HG03558 (cell line): ENCODE results near the gene MND1.

ENCODE experiments used
- ATAC-seq: cut with Tn5 transposase; IDR thresholded peaks from one replicate; pipeline ENCODE4 v1.9.1; 2021; ENCODE audit warnings: moderate number of reproducible peaks; ENCODE audit not compliant: unreplicated experiment; ENCODE audit errors: extremely low read depth

MND1 gene

DNA sequence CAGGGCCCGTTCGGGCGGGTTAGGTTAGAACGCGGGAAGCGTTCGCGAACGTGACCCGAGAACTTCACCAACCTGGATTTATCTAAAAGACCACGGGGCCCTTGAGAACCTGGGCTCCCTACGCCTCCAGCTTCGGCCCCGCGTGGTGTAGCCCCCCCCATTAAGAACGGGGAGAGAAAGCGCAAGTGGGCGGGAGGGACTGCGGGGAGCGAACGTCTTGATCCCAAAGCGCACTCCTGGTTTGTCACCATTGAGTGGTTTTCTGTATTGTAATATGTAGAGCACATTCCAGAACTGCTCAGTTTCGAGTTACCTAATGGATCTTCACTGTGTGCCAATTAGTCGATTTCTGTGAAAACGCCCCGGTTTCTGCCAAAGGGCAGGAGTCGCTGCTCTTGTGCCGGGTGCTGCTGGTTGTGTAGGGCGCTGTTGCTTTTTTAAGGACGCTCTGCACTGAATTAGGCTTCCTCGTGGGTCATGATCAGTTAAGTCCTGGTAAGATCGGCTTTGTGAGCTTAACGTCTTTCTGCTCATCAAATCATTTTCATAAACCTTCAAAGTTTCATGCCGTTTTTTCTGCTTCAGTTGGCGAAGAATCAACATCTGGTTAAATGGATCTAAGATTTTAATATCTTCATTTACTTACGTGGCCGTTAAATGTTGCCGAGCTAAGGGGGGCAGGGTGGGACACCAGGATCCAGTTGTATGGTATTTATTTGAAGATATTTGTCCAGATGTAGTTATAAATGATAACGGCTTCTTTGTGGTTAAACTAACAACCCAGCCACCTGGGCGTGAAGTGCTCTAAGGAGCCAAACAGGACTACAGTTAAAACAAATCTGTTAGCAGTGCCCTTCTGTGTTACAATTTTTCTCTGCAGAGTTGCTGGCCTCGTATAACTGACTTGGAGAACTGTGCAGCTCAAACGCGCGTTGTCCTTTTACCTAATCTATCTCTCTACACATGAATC lies 809 bp downstream of the MND1 start:
- peak; percentile 16 for ATAC-seq

DNA sequence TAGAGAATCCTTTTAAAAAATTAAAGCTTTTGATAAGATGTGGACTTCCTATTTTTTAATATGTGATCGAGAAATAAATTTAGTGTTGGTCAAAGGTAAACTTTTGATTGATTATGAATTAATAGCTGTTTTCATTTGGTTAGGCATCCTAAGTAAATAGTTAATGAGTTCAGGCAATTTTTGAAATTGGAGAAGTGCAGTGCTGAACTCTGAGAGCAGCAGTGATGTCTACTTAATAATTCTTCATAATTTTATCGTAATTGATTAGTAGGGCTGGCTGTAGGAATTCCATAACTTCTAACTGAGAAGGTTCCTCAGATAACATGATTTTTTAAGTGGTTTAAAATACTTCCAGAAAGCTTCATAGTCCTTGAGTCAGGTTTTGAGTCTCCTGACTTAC lies 1.5 kb downstream of the MND1 start:
- ATAC-seq = no peak

DNA sequence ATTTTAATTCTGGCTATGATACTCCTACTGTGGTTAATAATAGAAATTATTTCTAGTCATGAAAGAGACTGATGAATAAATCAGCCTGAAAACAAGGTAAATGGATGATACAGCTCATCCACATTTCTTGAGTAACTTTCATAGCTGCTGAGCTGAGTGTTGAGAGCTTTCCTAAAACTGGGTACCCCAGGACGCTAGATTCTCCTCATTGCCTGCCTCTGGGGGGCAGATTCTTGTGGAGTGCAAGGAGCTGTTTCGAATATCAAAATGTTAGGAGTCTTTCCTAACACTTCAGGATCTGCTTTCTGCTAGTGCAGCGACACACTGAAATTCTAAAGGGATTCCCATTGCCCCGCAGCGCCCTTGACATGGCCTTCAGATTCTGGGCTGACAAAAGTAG lies 2.1 kb downstream of the MND1 start:
- ATAC-seq = no peak

GRCh38 chr4:153347117-153347516 lies 2.6 kb downstream of the MND1 start:
- no peak for ATAC-seq

GRCh38 chr4:153348006-153348405 lies 3.5 kb downstream of the MND1 start:
- ATAC-seq = no peak

DNA sequence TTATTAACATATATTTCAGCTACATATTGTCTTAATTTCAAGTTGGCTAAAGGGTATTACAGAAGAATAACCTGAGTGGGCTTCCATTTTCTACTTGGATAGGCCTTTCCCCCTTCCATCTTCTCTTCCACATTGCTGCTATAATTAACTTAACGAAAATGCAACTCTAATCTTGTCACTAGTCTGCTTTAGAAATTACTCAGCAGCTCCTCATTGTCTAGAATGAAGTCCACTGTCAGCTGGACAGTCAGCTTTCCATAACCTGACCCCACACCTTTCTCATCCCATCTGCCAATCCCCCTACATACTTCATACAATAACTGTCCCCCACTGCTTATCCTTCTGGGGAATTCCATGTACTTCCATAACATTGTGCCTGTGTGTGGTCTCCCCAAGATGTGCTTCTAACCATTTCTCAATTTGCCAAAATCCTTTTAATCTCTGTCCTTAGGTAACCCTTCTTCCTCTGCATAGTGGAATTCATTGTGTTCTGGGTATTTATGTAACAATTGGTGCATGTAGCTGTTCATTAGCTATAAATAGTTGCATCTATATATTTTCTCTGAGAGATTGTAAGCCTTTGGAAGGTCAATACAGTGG lies 4.8 kb downstream of the MND1 start:
- no peak for ATAC-seq

DNA sequence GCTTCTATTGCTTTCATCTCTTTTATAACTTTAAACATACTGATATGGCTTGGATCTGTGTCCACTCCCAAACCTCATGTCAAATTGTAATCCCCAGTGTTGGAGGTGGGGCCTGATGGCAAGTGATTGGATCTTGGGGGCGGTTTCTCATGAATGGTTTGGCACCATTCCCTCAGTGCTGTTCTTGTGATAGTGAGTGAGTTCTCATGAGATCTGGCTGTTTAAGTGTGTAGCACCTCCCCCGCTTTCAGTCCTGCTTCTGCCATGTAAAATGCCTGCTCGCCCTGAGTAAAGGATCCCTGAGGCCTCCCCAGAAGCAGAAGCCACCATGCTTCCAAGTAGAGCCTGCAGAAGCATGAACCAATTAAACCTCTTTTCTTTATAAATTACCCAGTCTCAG lies 17.7 kb downstream of the MND1 start:
- ATAC-seq = no peak

GRCh38 chr4:153364061-153364460 lies 19.6 kb downstream of the MND1 start:
- no peak for ATAC-seq

DNA sequence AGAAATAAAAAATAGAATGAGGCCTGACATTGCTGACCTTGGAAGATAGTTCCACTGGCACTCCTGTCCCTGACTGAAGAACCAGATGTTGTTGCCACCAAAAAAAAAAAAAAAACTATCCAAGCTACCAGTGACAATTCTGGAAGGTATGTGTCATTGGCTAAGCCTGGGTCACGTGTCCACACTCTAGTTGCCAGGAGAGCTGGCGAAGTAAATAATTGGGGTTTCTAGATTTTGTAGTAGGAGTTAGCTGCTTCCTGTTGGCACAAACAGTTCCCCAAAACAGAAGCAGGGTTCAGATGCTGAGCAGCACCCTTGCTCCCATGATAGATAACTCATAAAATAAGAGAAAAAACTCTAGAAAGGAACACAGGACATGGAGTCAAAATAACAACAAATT lies 20.5 kb downstream of the MND1 start:
- no peak for ATAC-seq

DNA sequence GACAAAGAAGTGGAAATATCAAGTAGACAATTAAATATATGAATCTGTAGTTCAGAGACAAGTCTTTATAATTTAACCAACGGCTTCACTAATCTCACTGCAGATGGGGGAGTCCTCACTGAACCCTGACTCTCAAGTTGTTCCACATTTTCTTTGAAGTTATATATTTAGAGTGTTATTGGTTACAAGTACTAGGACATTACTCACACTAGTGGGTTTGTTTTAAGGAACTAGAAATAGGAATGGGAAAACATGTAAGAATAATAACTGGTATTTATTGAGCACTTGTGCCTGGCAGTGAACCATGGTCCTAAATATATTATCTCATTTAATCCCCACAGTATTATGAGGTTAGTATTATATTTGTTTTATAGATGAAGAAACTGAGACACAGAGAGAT lies 22.0 kb downstream of the MND1 start:
- ATAC-seq = no peak

- no peak for ATAC-seq
These were observed 22.6 kb downstream of the MND1 start for GRCh38 chr4:153367092-153367491.

DNA sequence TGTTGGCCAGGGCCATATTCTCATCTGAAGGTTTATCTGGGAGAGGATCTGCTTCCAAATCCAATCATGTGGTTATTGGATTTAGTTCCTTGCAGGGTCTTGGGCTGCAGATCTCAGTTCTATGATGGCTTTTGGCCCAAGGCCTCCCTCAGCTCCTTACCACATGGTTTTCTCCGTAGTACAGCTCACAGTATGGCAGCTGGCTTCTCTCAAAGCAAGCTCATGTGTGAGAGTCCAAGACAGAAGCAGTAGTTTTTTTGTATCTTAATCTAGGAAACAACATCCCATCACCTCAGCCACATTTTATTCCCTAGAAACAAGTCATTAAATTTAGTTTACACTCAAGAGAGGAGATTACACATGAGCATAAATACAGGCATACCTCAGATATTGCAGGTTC lies 24.5 kb downstream of the MND1 start:
- no peak for ATAC-seq

- ATAC-seq = no peak
These were observed 27.3 kb downstream of the MND1 start for GRCh38 chr4:153371701-153372234.

GRCh38 chr4:153372967-153373562 lies 28.6 kb downstream of the MND1 start:
- no peak for ATAC-seq

DNA sequence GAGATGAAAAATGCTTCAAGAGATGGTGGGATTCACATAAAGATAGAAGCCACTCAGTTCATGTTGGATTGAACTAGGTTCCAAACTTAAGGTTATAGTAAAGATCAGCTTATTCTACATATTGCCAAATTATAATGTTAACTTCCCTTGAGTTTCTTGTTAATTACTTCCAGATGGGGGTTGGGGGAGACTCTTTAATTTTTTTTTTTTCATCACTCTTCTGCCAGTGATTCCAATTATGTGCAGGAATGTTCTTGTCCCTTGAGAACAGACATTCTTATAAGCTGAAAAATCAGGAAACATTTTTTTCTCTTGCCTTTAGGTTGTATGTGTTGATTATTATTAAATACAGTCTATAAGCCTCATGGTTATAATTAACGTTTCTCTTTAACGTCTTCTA lies 30.0 kb downstream of the MND1 start:
- no peak for ATAC-seq

- no peak for ATAC-seq
These were observed 30.8 kb downstream of the MND1 start for GRCh38 chr4:153375303-153375702.

DNA sequence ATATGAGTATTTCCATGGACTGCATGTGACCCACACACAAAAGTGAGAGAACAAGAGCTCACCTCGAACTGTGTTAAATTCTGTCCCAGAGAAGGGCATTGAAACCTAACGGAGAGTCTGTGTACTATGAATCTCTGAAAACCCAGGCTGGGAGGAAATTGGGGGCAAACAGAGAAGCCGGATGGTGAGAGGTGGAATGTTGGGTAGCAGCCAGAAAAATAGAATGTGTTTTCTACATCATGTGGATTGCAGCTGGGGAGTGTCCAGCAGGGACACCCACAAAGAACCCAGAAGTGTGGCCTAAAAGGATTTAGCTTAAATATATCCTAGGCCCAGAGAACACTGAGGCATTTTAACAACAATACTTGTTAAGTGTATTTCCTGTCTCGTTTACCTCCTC lies 38.6 kb downstream of the MND1 start:
- ATAC-seq = no peak

GRCh38 chr4:153384160-153384559 lies 39.7 kb downstream of the MND1 start:
- no peak for ATAC-seq

DNA sequence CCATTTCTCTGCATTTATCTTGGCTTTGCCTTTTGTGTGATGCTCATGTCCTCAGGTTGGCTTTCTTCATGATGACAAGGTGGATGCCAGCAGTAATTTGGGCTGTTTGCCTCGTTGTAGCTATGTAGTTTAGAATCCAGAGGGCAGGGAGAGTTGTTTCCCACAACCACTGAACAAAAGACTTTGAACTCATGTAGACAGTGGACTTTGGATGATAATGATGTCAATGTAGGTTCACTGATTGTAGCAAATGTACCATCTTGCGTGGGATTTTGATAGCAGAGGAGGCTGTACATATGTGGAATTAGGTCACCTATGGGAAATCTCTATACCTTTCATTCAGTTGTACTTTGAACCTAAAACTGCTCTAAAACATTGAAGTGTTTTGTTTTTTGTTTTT lies 41.3 kb downstream of the MND1 start:
- ATAC-seq = no peak

DNA sequence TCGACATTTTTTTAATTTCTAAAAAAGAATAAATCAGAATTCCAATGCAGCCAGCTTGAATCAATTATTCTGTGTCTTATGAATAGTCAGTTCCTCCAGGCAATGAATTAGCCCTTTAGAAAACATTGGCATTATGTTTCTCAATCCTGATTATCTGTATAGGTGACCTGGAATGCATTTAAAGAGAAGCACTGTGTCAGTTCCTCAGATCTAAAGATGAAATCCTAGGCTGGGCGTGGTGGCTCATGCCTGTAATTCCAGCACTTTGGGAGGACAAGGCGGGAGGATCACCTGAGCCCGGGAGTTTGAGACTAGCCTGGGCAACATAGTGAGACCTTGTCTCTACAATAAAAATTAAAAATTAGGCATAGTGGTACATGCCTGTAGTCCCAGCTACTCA lies 43.5 kb downstream of the MND1 start:
- no peak for ATAC-seq

GRCh38 chr4:153393397-153393796 lies 48.9 kb downstream of the MND1 start:
- no peak for ATAC-seq
